ENCODE results near the gene ABHD12.

The ABHD12 gene

DNA sequence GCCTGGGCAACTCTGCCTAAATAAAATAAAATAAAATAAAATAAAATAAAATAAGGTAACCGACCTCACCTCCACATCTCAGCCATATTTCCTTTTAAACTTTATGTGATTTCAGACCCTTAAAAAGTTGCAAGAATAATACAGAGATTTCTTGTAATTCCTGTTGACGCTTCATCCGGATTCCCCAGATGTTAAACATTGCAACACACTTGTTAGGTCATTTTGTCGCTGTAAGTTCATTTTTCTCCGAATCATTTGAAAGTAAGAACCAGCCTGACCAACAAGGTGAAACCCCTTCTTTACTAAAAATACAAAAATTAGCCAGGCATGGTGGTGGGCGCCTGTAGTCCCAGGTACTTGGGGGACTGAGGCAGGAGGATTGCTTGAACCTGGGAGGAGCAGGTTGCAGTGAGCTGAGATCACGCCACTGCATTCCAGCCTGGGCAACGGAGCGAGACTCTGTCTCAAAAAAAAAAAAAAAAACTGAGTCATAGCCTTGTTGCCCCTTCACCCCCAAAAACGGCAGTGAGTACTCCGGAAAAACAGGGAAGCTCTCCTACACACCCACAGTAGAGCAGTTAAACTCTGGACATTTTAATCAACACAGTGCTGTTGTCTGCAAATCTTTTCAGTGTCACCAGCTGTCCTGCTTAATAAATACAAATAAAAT is 136.9 kb downstream of the ABHD12 start:
- Histone ChIP-seq H4K5ac (ENCODE audit: low read length) (no peak overlapping the region), H3K4ac (ENCODE audit: low read depth, low read length) (no peak overlapping the region), H3K9ac (ENCODE audit: low read length) (no peak overlapping the region), H3K36me3 (ENCODE audit: control insufficient read depth, insufficient read depth, low read length) (no peaks in the 10 kb centered on the region), H3K23ac (ENCODE audit: low read length) (no peak overlapping the region), H3K27ac (ENCODE audit: low read depth, low read length) (no peak overlapping the region), H3K4me3 (ENCODE audit: low read length) (no peak overlapping the region), H3K4me2 (ENCODE audit: low read length) (no peak overlapping the region), H4K8ac (ENCODE audit: low read depth, low read length) (no peak overlapping the region), H3K79me1 (ENCODE audit: low read length) (peaks cover 40% of the 10 kb centered on the region), H2BK120ac (ENCODE audit: low read depth, low read length) (no peak overlapping the region), H3K79me2 (ENCODE audit: control insufficient read depth, insufficient read depth, low read length) (peaks cover 30% of the 10 kb centered on the region), H2AK5ac (ENCODE audit: low read length) (no peak overlapping the region), H3K27me3 (ENCODE audit: insufficient read depth, low read length, poor library complexity) (no peaks in the 10 kb centered on the region), H3K18ac (ENCODE audit: low read length) (no peak overlapping the region), H3K56ac (ENCODE audit: low read length) (no peak overlapping the region), H2BK15ac (replicated peaks; ENCODE audit: low read depth) (no peak overlapping the region), H2BK5ac (ENCODE audit: low read length) (no peak overlapping the region), H3K4me1 (ENCODE audit: control insufficient read depth, low read depth, low read length) (peaks cover 4% of the 10 kb centered on the region)
- WGBS (ENCODE audit: extremely low coverage, insufficient coverage, low lambda C conversion rate), result no CpG with 5 or more reads among the region's 11 CpGs
- no peak for DNase-seq

DNA sequence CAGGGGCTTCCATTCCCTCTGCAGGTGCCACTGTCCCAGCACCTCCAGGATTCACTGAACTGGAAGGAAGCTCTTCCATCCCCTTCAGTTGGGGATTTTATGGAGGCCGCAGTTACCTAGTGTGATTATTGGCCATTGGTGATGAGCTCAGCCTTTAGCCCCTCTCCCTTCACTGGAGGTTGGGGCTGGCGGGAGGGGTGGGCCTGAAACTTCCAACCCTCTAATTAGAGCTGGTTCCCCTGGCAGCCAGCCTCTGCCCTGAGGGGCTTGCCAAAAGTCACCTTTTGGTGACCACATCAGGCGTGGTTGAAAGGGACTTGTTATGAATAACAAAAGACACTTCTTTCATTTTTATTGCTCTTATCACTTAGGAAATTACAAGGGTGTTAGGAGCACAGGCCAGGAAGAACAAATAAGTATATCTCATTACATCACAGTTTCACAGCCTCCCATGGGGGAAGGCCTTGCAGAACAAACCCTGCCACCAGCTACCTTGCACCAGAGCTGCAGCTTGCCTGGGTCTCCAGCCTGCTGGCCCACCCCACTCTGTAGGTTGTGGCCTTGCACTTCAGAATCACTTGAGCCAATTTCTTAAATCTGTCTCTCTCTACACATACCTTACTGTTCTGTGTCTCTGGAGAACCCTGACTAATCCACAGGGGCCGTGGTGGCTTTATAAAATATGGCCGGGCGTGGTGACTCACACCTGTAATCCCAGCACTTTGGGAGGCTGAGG is 137.8 kb downstream of the ABHD12 start:
- Histone ChIP-seq H3K4ac (ENCODE audit: low read depth, low read length) (no peak overlapping the region), H3K36me3 (ENCODE audit: control insufficient read depth, insufficient read depth, low read length) (no peaks in the 10 kb centered on the region), H2BK5ac (ENCODE audit: low read length) (no peak overlapping the region), H3K18ac (ENCODE audit: low read length) (no peak overlapping the region), H2BK15ac (replicated peaks; ENCODE audit: low read depth) (no peak overlapping the region), H2AK5ac (ENCODE audit: low read length) (no peak overlapping the region), H3K9ac (ENCODE audit: low read length) (no peak overlapping the region), H3K4me1 (ENCODE audit: control insufficient read depth, low read depth, low read length) (peaks cover 4% of the 10 kb centered on the region), H4K5ac (ENCODE audit: low read length) (no peak overlapping the region), H2BK120ac (ENCODE audit: low read depth, low read length) (no peak overlapping the region), H3K56ac (ENCODE audit: low read length) (no peak overlapping the region), H4K8ac (ENCODE audit: low read depth, low read length) (no peak overlapping the region), H3K79me2 (ENCODE audit: control insufficient read depth, insufficient read depth, low read length) (peaks cover 30% of the 10 kb centered on the region), H3K79me1 (ENCODE audit: low read length) (peaks cover 35% of the 10 kb centered on the region), H3K4me3 (ENCODE audit: low read length) (no peak overlapping the region), H3K27me3 (ENCODE audit: insufficient read depth, low read length, poor library complexity) (no peaks in the 10 kb centered on the region), H3K23ac (ENCODE audit: low read length) (no peak overlapping the region), H3K27ac (ENCODE audit: low read depth, low read length) (no peak overlapping the region), H3K4me2 (ENCODE audit: low read length) (no peak overlapping the region)
- no CpG with 5 or more reads among the region's 6 CpGs for WGBS (ENCODE audit: extremely low coverage, insufficient coverage, low lambda C conversion rate)
- DNase-seq, result no peak

DNA sequence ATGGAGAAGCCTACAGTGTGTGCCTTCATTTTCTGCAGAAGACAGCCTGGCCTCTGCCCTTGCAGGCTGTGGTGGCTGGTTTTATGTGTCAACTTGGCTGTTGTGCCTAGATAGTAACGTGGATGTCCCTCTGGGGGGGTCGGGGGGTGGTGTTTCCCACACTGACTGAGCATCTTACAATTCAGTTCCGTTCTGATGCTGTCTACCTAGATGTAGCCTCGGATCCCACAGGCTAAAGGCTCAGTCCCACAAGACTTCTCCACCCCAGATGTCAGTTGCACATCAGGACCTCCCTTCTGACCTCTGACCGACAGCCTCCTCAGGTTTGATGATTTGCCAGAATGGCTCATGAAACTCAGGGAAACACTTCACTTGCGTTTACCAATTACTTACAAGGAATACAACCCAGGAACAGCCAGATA is 138.4 kb downstream of the ABHD12 start:
- H2BK15ac ChIP-seq (replicated peaks; ENCODE audit: low read depth), result no peak overlapping the region
- no peak overlapping the region for H3K4me3 ChIP-seq (ENCODE audit: low read length)
- no CpG with 5 or more reads among the region's 6 CpGs for WGBS (ENCODE audit: extremely low coverage, insufficient coverage, low lambda C conversion rate)
- H4K5ac ChIP-seq (ENCODE audit: low read length), result no peak overlapping the region
- H2BK120ac ChIP-seq (ENCODE audit: low read depth, low read length), result no peak overlapping the region
- peaks cover 33% of the 10 kb centered on the region for H3K79me1 ChIP-seq (ENCODE audit: low read length)
- no peak overlapping the region for H3K18ac ChIP-seq (ENCODE audit: low read length)
- no peak overlapping the region for H3K4ac ChIP-seq (ENCODE audit: low read depth, low read length)
- no peak overlapping the region for H3K23ac ChIP-seq (ENCODE audit: low read length)
- H3K4me2 ChIP-seq (ENCODE audit: low read length), result no peak overlapping the region
- no peak overlapping the region for H3K27ac ChIP-seq (ENCODE audit: low read depth, low read length)
- no peak overlapping the region for H4K8ac ChIP-seq (ENCODE audit: low read depth, low read length)
- no peaks in the 10 kb centered on the region for H3K36me3 ChIP-seq (ENCODE audit: control insufficient read depth, insufficient read depth, low read length)
- no peaks in the 10 kb centered on the region for H3K27me3 ChIP-seq (ENCODE audit: insufficient read depth, low read length, poor library complexity)
- H2AK5ac ChIP-seq (ENCODE audit: low read length), result no peak overlapping the region
- no peak overlapping the region for H2BK5ac ChIP-seq (ENCODE audit: low read length)
- H3K9ac ChIP-seq (ENCODE audit: low read length), result no peak overlapping the region
- peaks cover 30% of the 10 kb centered on the region for H3K79me2 ChIP-seq (ENCODE audit: control insufficient read depth, insufficient read depth, low read length)
- no peak for DNase-seq
- H3K4me1 ChIP-seq (ENCODE audit: control insufficient read depth, low read depth, low read length), result peaks cover 4% of the 10 kb centered on the region
- H3K56ac ChIP-seq (ENCODE audit: low read length), result no peak overlapping the region

DNA sequence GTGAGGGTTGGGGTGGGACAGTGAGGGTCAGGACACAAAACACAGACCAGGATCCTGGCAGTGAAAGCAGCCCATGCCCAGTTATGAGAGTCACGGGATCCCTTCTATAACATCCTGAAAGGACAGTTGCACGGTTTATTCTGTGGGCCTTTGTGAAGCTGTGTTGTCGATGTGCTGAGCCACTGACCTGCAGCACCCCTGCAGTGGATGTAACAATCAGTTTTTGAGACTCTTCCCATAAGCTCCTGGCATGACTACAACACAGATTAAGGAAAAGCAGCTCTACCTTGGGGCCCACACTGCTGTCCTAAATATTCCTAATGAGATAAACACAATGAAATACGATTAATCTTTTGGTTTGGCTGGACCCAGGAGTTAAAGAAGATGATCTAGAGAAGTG is 139.1 kb downstream of the ABHD12 start:
- Histone ChIP-seq H3K4me1 (ENCODE audit: control insufficient read depth, low read depth, low read length) (peaks cover 4% of the 10 kb centered on the region), H4K5ac (ENCODE audit: low read length) (no peak overlapping the region), H3K18ac (ENCODE audit: low read length) (no peak overlapping the region), H3K27me3 (ENCODE audit: insufficient read depth, low read length, poor library complexity) (no peaks in the 10 kb centered on the region), H3K36me3 (ENCODE audit: control insufficient read depth, insufficient read depth, low read length) (no peaks in the 10 kb centered on the region), H3K4ac (ENCODE audit: low read depth, low read length) (no peak overlapping the region), H2BK15ac (replicated peaks; ENCODE audit: low read depth) (no peak overlapping the region), H3K23ac (ENCODE audit: low read length) (no peak overlapping the region), H2AK5ac (ENCODE audit: low read length) (no peak overlapping the region), H3K79me1 (ENCODE audit: low read length) (peaks cover 29% of the 10 kb centered on the region), H4K8ac (ENCODE audit: low read depth, low read length) (no peak overlapping the region), H3K56ac (ENCODE audit: low read length) (no peak overlapping the region), H3K4me3 (ENCODE audit: low read length) (no peak overlapping the region), H3K79me2 (ENCODE audit: control insufficient read depth, insufficient read depth, low read length) (peaks cover 26% of the 10 kb centered on the region), H2BK120ac (ENCODE audit: low read depth, low read length) (no peak overlapping the region), H3K27ac (ENCODE audit: low read depth, low read length) (no peak overlapping the region), H3K9ac (ENCODE audit: low read length) (no peak overlapping the region), H2BK5ac (ENCODE audit: low read length) (no peak overlapping the region), H3K4me2 (ENCODE audit: low read length) (no peak overlapping the region)
- DNase-seq, result no peak
- whole genome bisulfite sequencing (ENCODE audit: extremely low coverage, insufficient coverage, low lambda C conversion rate), result no CpG with 5 or more reads among the region's 4 CpGs

DNA sequence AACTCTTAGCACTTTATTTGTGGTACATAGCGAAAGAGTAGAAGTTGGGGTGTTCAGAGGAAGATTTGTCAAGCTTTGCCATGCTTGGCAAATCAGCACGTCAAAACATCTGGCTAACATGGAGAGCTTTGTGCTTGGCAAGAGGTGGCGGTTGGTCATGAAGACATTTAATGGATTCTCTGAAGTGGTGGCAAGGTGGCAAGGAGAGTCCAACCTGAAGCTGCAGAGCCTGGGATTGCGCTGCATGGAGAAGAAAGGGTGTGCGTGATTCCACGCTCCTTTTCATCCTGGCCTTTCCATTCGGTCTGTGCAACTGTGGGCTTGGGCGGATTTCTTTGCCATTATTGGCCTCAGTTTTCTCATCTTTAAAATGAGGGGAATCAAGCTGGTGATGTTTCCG is 139.6 kb downstream of the ABHD12 start:
- Histone ChIP-seq H3K4me1 (ENCODE audit: control insufficient read depth, low read depth, low read length) (peaks cover 4% of the 10 kb centered on the region), H3K27me3 (ENCODE audit: insufficient read depth, low read length, poor library complexity) (no peaks in the 10 kb centered on the region), H2AK5ac (ENCODE audit: low read length) (no peak overlapping the region), H3K79me1 (ENCODE audit: low read length) (peaks cover 27% of the 10 kb centered on the region), H3K9ac (ENCODE audit: low read length) (no peak overlapping the region), H2BK120ac (ENCODE audit: low read depth, low read length) (no peak overlapping the region), H3K4me3 (ENCODE audit: low read length) (no peak overlapping the region), H4K8ac (ENCODE audit: low read depth, low read length) (no peak overlapping the region), H3K36me3 (ENCODE audit: control insufficient read depth, insufficient read depth, low read length) (no peaks in the 10 kb centered on the region), H3K56ac (ENCODE audit: low read length) (no peak overlapping the region), H3K18ac (ENCODE audit: low read length) (no peak overlapping the region), H3K4me2 (ENCODE audit: low read length) (no peak overlapping the region), H3K27ac (ENCODE audit: low read depth, low read length) (no peak overlapping the region), H3K4ac (ENCODE audit: low read depth, low read length) (no peak overlapping the region), H4K5ac (ENCODE audit: low read length) (no peak overlapping the region), H3K23ac (ENCODE audit: low read length) (no peak overlapping the region), H2BK15ac (replicated peaks; ENCODE audit: low read depth) (no peak overlapping the region), H2BK5ac (ENCODE audit: low read length) (no peak overlapping the region), H3K79me2 (ENCODE audit: control insufficient read depth, insufficient read depth, low read length) (peaks cover 24% of the 10 kb centered on the region)
- no peak for DNase-seq
- no CpG with 5 or more reads among the region's 9 CpGs for WGBS (ENCODE audit: extremely low coverage, insufficient coverage, low lambda C conversion rate)
